Left lung (tissue), 10 donors: ENCODE data around the gene USO1. TPM values are rescaled to one million over a fixed set of nuclear protein-coding genes. Genes with fewer than 3 reads are reported as not detected.
"Not testable (repeated sequence)": the region's sequence is repeated elsewhere in the genome, so short reads cannot be mapped to it uniquely, and the experiment has no call there.

ENCODE experiments used
- ATAC-seq: fragments of 200-7000 bp; cut with Tn5 transposase; one replicate; pipeline ENCODE4 v1.9.1; 2020; ENCODE audit warnings: moderate library complexity
- DNase-seq, 4 donors: peaks; one replicate each; pipeline ENCODE4 v3.0.0-alpha.2; 2013 to 2020
- H3K27ac ChIP-seq, 2 donors: fragments of 200-600 bp; sonication (generic) in 1 of 2; one replicate each; pipeline versions ENCODE4 v1.5.0 to v1.8.0; 2020 to 2021
- H3K27me3 ChIP-seq, 2 donors: fragments of 200-600 bp; sonication (generic) in 1 of 2; one replicate each; pipeline versions ENCODE4 v1.5.0 to v1.8.0; 2020 to 2021
- H3K36me3 ChIP-seq, 2 donors: fragments of 200-600 bp; sonication (generic) in 1 of 2; one replicate each; pipeline versions ENCODE4 v1.5.0 to v1.8.0; 2020 to 2021
- H3K4me1 ChIP-seq, 2 donors: fragments of 200-600 bp; one replicate each; pipeline ENCODE4 v1.8.0; 2021
- H3K4me3 ChIP-seq, 2 donors: fragments of 200-600 bp; sonication (generic) in 1 of 2; one replicate each; pipeline versions ENCODE4 v1.5.0 to v1.8.0; 2020 to 2021; ENCODE audit warnings: mild to moderate bottlenecking in 1 of 2
- H3K9me3 ChIP-seq, 2 donors: fragments of 200-600 bp; sonication (generic) in 1 of 2; one replicate each; pipeline versions ENCODE4 v1.5.0 to v1.8.0; 2020 to 2021
- intact Hi-C, 2 donors: fragments of 100-400 bp; cut with DNase I; formaldehyde crosslinking; loops; one replicate each; pipeline versions ENCODE4 v1.11.2 to v1.14.2; 2022
- polyA plus RNA-seq, 6 donors: library from polyadenylated mRNA; unstranded; fragments of 120-200 nt; gene quantifications; one replicate each; pipeline ENCODE4 v1.2.1, GENCODE V29; 2013; ENCODE audit not compliant: insufficient read length in 6 of 6
- total RNA-seq, 2 donors: library from RNA; stranded (reverse); fragmentation: NEBNext Ultra II Directional; extraction: Animal tissue kit (Norgen Biotek cat#: 25700); gene quantifications; one replicate each; pipeline ENCODE4 v1.2.1, GENCODE V29; 2021
- TF ChIP-seq, protein P1 (sequence below), 2 donors: fragments of 200-600 bp; sonication (generic) in 1 of 2; IDR thresholded peaks; one replicate each; pipeline versions ENCODE4 v1.5.0 to v1.8.0; 2021; ENCODE audit warnings: antibody characterized with exemption in 2 of 2
- donor health status: DM: no; HTN: yes; CAD: no.
- donor health status: DM: no; HTN: no; CAD: no.

USO1 gene
- total and polyA plus RNA-seq, 8 donors: 64.2 to 86.1 (median 74.5) TPM

DNA sequence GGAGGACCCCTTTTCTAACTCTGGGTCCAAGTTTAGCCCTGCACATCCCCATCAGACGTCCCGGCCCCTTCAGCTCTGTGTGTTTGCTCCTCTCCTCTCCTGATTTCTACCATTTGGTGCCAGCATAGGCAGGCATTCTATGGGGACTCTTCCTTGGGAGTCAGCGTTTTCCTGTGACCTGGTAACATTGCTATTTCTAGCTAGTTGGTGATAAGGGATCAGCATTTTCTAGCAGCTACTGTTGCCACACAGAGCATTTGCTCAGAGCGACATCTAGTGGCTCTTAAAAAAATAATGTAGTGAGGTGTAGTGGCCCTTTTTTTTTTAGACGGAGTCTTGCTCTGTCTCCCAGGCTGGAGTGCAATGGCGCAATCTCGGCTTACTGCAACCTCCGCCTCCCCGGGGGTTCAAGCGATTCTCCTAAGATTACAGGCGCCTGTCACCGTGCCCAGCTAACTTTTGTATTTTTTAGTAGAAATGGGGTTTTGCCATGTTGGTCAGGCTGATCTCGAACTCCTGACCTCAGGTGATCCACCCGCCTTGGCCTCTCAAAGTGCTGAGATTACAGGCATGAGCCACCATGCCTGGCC, 123.9 kb downstream of the USO1 start:
- intact Hi-C loops, H3K4me1 ChIP-seq, H3K27ac ChIP-seq, H3K36me3 ChIP-seq, H3K9me3 ChIP-seq, H3K27me3 ChIP-seq, H3K4me3 ChIP-seq: not testable (repeated sequence)
- DNase-seq: peak in 3 of 4 donors; percentile 45 to 77 (median 49)
- peak; percentile 94 for ATAC-seq
- TF ChIP-seq, protein P1, sequence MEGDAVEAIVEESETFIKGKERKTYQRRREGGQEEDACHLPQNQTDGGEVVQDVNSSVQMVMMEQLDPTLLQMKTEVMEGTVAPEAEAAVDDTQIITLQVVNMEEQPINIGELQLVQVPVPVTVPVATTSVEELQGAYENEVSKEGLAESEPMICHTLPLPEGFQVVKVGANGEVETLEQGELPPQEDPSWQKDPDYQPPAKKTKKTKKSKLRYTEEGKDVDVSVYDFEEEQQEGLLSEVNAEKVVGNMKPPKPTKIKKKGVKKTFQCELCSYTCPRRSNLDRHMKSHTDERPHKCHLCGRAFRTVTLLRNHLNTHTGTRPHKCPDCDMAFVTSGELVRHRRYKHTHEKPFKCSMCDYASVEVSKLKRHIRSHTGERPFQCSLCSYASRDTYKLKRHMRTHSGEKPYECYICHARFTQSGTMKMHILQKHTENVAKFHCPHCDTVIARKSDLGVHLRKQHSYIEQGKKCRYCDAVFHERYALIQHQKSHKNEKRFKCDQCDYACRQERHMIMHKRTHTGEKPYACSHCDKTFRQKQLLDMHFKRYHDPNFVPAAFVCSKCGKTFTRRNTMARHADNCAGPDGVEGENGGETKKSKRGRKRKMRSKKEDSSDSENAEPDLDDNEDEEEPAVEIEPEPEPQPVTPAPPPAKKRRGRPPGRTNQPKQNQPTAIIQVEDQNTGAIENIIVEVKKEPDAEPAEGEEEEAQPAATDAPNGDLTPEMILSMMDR (IDR thresholded peaks at IDR 0.05): peak; percentile 45 to 61

DNA sequence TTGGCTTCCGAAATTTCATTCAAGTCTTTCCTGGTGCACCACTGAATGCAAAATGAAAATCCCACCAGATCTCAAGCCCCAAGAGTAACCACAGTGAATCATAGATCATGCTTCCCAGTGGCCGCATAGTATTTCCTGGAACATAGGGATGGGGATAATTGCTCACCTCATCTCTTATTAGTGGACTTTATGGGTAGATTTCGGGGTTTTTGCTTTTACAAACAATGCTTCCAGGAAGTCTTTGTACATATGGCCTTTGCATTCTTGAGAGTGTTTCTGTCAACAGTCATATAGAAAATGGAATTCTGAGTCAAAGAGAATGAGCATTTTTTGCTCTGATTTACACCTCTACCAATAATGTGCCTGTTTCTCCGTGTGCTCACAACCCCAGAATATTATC, 124.5 kb downstream of the USO1 start:
- intact Hi-C loops: no loop called here
- no peak for ATAC-seq

DNA sequence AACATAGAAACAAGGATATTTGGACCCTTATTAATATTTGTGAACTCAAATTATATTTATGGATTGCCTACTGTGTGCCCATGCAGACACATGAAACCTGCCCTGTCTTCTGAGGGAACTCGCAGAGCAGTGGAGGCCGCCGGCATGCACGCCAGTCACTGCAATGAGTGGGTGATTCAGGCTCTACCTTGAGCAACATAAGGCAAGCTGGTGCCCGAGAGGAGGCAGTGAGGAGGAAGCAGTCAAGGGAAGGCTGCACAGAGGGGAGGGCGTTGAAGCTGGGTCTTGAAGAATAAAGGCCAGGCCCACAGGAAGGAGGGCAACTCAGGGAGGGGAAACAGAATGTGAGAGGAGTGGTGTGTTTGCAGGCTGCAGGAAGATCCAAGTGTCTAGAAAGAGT, 125.1 kb downstream of the USO1 start:
- Histone ChIP-seq H3K4me1 (peaks cover 4 to 8% of the 10 kb centered on the region in 2 donors), H3K27ac (no peak overlapping the region), H3K36me3 (no peaks in the 10 kb centered on the region), H3K9me3 (no peaks in the 10 kb centered on the region), H3K27me3 (no peaks in the 10 kb centered on the region), H3K4me3 (no peak overlapping the region)
- ATAC-seq (no peak), DNase-seq (no peak)
- TF ChIP-seq, protein P1 (IDR thresholded peaks at IDR 0.05): no peak
- intact Hi-C loops: no loop called here

More for the DNA sequence above, 124.5 kb downstream of the USO1 start:
- Histone ChIP-seq H3K4me1 (peaks cover 8% of the 10 kb centered on the region in 2 donors), H3K9me3 (no peaks in the 10 kb centered on the region), H3K27ac (no peak overlapping the region), H3K4me3 (no peak overlapping the region), H3K36me3 (no peaks in the 10 kb centered on the region), H3K27me3 (no peaks in the 10 kb centered on the region)
- no peak for DNase-seq
- TF ChIP-seq, protein P1 (IDR thresholded peaks at IDR 0.05): no peak

DNA sequence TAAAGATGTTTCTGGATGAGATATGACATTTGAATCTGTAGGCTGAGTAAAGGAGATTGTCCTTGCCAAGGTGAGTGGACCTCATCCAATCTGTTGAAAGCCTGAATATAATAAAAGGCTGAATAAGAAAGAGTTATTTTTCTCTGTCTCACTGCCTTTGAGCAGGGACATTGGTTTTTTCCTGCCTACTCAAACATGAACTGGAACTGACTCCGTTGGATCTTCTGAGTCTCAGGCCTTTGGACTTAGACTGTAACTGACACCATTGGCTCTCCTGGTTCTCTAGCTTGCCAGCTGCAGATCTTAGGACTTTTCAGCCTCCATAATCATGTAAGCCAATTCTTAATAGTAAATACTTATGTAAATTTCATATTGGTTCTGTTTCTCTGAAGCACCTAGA, 134.3 kb downstream of the USO1 start:
- Histone ChIP-seq H3K9me3 (no peaks in the 10 kb centered on the region), H3K36me3 (no peaks in the 10 kb centered on the region), H3K27ac (no peak overlapping the region), H3K4me3 (no peak overlapping the region), H3K27me3 (no peaks in the 10 kb centered on the region), H3K4me1 (no peaks in the 10 kb centered on the region)
- TF ChIP-seq, protein P1 (IDR thresholded peaks at IDR 0.05): no peak
- intact Hi-C loops: no loop called here
- no peak for ATAC-seq
- DNase-seq: no peak

DNA sequence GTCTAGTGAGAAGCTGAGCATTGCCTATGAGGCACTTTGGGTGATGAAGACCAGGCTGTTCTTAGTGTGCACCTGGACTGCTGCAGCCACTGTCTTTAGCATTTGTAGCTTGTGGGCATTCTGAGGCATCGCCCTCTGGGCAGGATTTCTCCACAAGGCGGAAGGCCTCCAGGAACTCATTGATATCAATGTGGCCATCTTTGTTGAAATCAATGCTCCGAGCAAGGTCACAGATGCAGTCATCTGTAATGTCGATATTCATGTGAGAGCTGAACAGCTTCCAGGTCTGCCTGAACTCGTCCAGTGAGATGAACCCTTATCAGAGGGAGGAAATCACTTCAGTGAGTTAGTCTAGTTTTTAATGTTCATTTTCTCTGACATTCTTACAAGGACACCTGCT, 136.2 kb downstream of the USO1 start:
- no peaks in the 10 kb centered on the region for H3K36me3 ChIP-seq
- ATAC-seq: no peak
- intact Hi-C loops: no loop called here
- no peaks in the 10 kb centered on the region for H3K4me1 ChIP-seq
- H3K27ac ChIP-seq: no peak overlapping the region
- no peak overlapping the region for H3K4me3 ChIP-seq
- no peaks in the 10 kb centered on the region for H3K27me3 ChIP-seq
- no peaks in the 10 kb centered on the region for H3K9me3 ChIP-seq
- TF ChIP-seq, protein P1 (IDR thresholded peaks at IDR 0.05): no peak
- DNase-seq: no peak

Other genes with a start within 250 kb of the USO1 start
- gene RCHY1, start 210.2 kb upstream of the USO1 start, total RNA-seq: 10 to 100 TPM; 28.3 to 30.1 TPM
- gene RCHY1, start 210.2 kb upstream of the USO1 start, polyA plus RNA-seq: 10 to 100 TPM; 37.4 to 44.5 (median 40.8) TPM
- gene THAP6, start 210.1 kb upstream of the USO1 start, total RNA-seq: 10 to 100 TPM; 16.8 to 21.4 TPM
- gene THAP6, start 210.1 kb upstream of the USO1 start, polyA plus RNA-seq: 10 to 100 TPM; 27.1 to 33.0 (median 30.1) TPM
- gene ODAPH, start 168.5 kb upstream of the USO1 start, total RNA-seq: not detected
- under 1 TPM in 3 of 6 donors, not detected in 3; 0.31 to 0.71 (median 0.54) TPM for gene ODAPH, start 168.5 kb upstream of the USO1 start, polyA plus RNA-seq
- gene CDKL2, start 94.0 kb upstream of the USO1 start, total RNA-seq: 10 to 100 TPM; 12.5 to 22.6 TPM
- gene CDKL2, start 94.0 kb upstream of the USO1 start, polyA plus RNA-seq: 1 to 10 TPM; 2.2 to 6.3 (median 5.7) TPM
- gene G3BP2, start 51.2 kb upstream of the USO1 start, total RNA-seq: 100 to 1,000 TPM; 105 to 119 TPM
- 100 to 1,000 TPM; 119 to 136 (median 127) TPM for gene G3BP2, start 51.2 kb upstream of the USO1 start, polyA plus RNA-seq
- not detected for gene PPEF2, start 177.9 kb downstream of the USO1 start, total RNA-seq
- gene PPEF2, start 177.9 kb downstream of the USO1 start, polyA plus RNA-seq: under 1 TPM in 4 of 6 donors, not detected in 2; 0.06 to 0.54 (median 0.26) TPM
- 10 to 100 TPM; 25.1 to 25.9 TPM for gene NAAA, start 216.4 kb downstream of the USO1 start, total RNA-seq
- 10 to 100 TPM in 2 of 6 donors, 1 to 10 TPM in 4; 6.8 to 17.0 (median 8.8) TPM for gene NAAA, start 216.4 kb downstream of the USO1 start, polyA plus RNA-seq